CD14-positive monocyte (primary cell): ENCODE measurements around the gene PRMT2. TPM values are rescaled to one million over a fixed set of nuclear protein-coding genes. Genes with fewer than 3 reads are reported as not detected.
"Not testable (repeated sequence)": the region's sequence is repeated elsewhere in the genome, so short reads cannot be mapped to it uniquely, and the experiment has no call there.

ENCODE experiments used
- DNase-seq, 3 donors: peaks; one replicate each; pipeline ENCODE4 v3.0.0-alpha.2; 2011 to 2022
- H2AFZ ChIP-seq: 2 replicates; pipeline ENCODE4 v1.6.0; 2012; ENCODE audit warnings: mild to moderate bottlenecking, low read depth, low read length, inconsistent platforms; ENCODE audit not compliant: insufficient read depth, poor library complexity, severe bottlenecking
- H3K27ac ChIP-seq, 2 donors: 1 replicate in 1 of 2; 2 replicates in 1 of 2; pipeline ENCODE4 v1.5.1; 2012 to 2013; ENCODE audit warnings: low read length in 2 of 2, control low read depth in 1 of 2, inconsistent platforms in 1 of 2, low read depth in 1 of 2, mild to moderate bottlenecking in 1 of 2
- H3K27me3 ChIP-seq, 2 donors: one replicate each; pipeline versions ENCODE4 v1.6.0 to v1.6.1; 2011 to 2013; ENCODE audit warnings: low read length in 2 of 2; ENCODE audit not compliant: control insufficient read depth in 2 of 2, insufficient read depth in 2 of 2
- H3K36me3 ChIP-seq, 2 donors: replicated peaks in 1 of 2; 1 replicate in 1 of 2; 2 replicates in 1 of 2; pipeline versions ENCODE4 v1.5.1 to v1.6.1; 2012 to 2013; ENCODE audit warnings: low read length in 2 of 2, control low read depth in 1 of 2, inconsistent platforms in 1 of 2, mild to moderate bottlenecking in 1 of 2; ENCODE audit not compliant: insufficient read depth in 2 of 2, control insufficient read depth in 1 of 2
- H3K4me1 ChIP-seq, 2 donors: 1 replicate in 1 of 2; 2 replicates in 1 of 2; pipeline versions ENCODE4 v1.5.1 to v1.6.1; 2012 to 2013; ENCODE audit warnings: low read length in 2 of 2, control low read depth in 1 of 2, inconsistent platforms in 1 of 2, mild to moderate bottlenecking in 1 of 2, moderate library complexity in 1 of 2; ENCODE audit not compliant: insufficient read depth in 2 of 2, control insufficient read depth in 1 of 2
- H3K4me2 ChIP-seq: replicated peaks from 2 replicates; pipeline ENCODE3; 2012; ENCODE audit warnings: low read length, moderate library complexity, mild to moderate bottlenecking; ENCODE audit not compliant: poor library complexity, severe bottlenecking; ENCODE audit errors: extremely low read depth
- H3K4me3 ChIP-seq, 3 experiments: fragments of 200-600 bp in 1 of 3; sonication (generic) in 1 of 3; replicated peaks in 1 of 3; 1 replicate in 2 of 3; 2 replicates in 1 of 3; pipeline ENCODE4 v1.5.1; 2011 to 2013; ENCODE audit warnings: low read length in 3 of 3, mild to moderate bottlenecking in 3 of 3, control low read depth in 2 of 3, low read depth in 2 of 3, inconsistent platforms in 1 of 3, moderate library complexity in 1 of 3
- H3K79me2 ChIP-seq: 2 replicates; pipeline ENCODE4 v1.6.0; 2012; ENCODE audit warnings: mild to moderate bottlenecking, control low read depth, inconsistent platforms, low read length, moderate library complexity; ENCODE audit not compliant: insufficient read depth
- H3K9ac ChIP-seq: 2 replicates; pipeline ENCODE4 v1.6.0; 2017; ENCODE audit warnings: low read length, mild to moderate bottlenecking; ENCODE audit not compliant: insufficient read depth, poor library complexity, severe bottlenecking
- H3K9me3 ChIP-seq, 2 donors: replicated peaks in 1 of 2; 1 replicate in 1 of 2; 2 replicates in 1 of 2; pipeline versions ENCODE4 v1.5.1 to v1.6.1; 2012 to 2013; ENCODE audit warnings: low read length in 2 of 2, control low read depth in 1 of 2; ENCODE audit not compliant: control insufficient read depth in 1 of 2, insufficient read depth in 1 of 2
- H4K20me1 ChIP-seq: 2 replicates; pipeline ENCODE4 v1.6.0; 2012; ENCODE audit warnings: mild to moderate bottlenecking, low read length, control low read depth, moderate library complexity; ENCODE audit not compliant: insufficient read depth
- H3K27ac Mint-ChIP-seq, 7 donors: one replicate each; pipeline ENCODE4 v1.8.0; 2020; ENCODE audit warnings: mild to moderate bottlenecking in 7 of 7, mixed read lengths in 7 of 7, moderate library complexity in 6 of 7, inconsistent platforms in 2 of 7
- H3K27me3 Mint-ChIP-seq, 3 donors: one replicate each; pipeline ENCODE4 v1.8.0; 2021 to 2022; ENCODE audit warnings: low read depth in 3 of 3, mild to moderate bottlenecking in 3 of 3, mixed read lengths in 3 of 3, moderate library complexity in 3 of 3, inconsistent platforms in 1 of 3
- H3K36me3 Mint-ChIP-seq, 2 donors: one replicate each; pipeline ENCODE4 v1.8.0; 2020; ENCODE audit warnings: mixed read lengths in 2 of 2, inconsistent platforms in 1 of 2, mild to moderate bottlenecking in 1 of 2
- H3K4me1 Mint-ChIP-seq: one replicate; pipeline ENCODE4 v1.8.0; 2020; ENCODE audit warnings: mild to moderate bottlenecking, mixed read lengths
- H3K4me3 Mint-ChIP-seq, 2 donors: one replicate each; pipeline ENCODE4 v1.8.0; 2020; ENCODE audit warnings: mild to moderate bottlenecking in 2 of 2, mixed read lengths in 2 of 2, moderate library complexity in 1 of 2
- H3K9me3 Mint-ChIP-seq, 7 donors: one replicate each; pipeline ENCODE4 v1.8.0; 2020 to 2022; ENCODE audit warnings: mixed read lengths in 7 of 7, mild to moderate bottlenecking in 6 of 7, moderate library complexity in 6 of 7, inconsistent platforms in 2 of 7
- WGBS: methylation state at CpG from one replicate; pipeline ENCODE4 v1.1.5; 2013; ENCODE audit warnings: missing lambda C conversion rate; ENCODE audit not compliant: insufficient coverage; 5-methylcytosine and 5-hydroxymethylcytosine counted together
- intact Hi-C, 2 donors: fragments of 100-400 bp; cut with micrococcal nuclease; formaldehyde crosslinking; loops; one replicate each; pipeline versions ENCODE4 v1.15.0 to v1.15.1; 2023
- polyA plus RNA-seq, 3 donors: library from polyadenylated mRNA; depleted of rRNA in 1 of 3; unstranded in 2 of 3; stranded (reverse) in 1 of 3; fragments of 300-500 nt in 2 of 3; fragments of >200 nt in 1 of 3; fragmentation: Illumina TruSeq in 2 of 3; gene quantifications; 1 replicate in 2 of 3; 2 replicates in 1 of 3; pipeline ENCODE4 v1.2.3, GENCODE V29; 2012 to 2021

Gene PRMT2
- polyA plus RNA-seq, 3 donors: 71.5 to 106 (median 77.2) TPM

DNA sequence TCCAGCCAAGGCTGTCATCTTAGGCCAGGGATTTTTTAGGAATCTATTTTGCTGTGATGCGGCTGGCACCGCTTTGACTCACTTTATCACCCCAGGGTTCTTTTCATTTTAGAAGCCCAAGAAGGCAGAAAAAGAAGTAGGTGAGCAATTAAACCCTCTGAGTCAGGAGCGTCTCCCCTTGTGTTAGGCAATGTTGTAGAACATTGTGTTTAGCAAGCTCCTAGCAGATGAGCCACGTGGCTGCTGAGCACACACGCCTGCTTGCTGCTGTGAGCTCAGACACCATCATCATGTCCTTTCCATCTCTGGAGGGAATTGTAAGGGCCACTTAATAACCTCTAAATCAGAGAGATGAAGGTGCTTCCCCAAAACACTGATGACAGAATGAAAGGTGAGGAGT, 46.1 kb downstream of the PRMT2 start:
- H3K4me3 ChIP-seq, H3K27me3 ChIP-seq, H3K9me3 ChIP-seq, H3K79me2 ChIP-seq, H3K4me2 ChIP-seq, H3K27ac ChIP-seq, DNase-seq, H3K9ac ChIP-seq, H3K4me1 ChIP-seq, H3K4me1 Mint-ChIP-seq, H3K36me3 ChIP-seq, H3K4me3 Mint-ChIP-seq, H3K9me3 Mint-ChIP-seq, H3K36me3 Mint-ChIP-seq, H2AFZ ChIP-seq, H4K20me1 ChIP-seq, intact Hi-C loops: not testable (repeated sequence)
- no CpG with 5 or more reads among the region's 5 CpGs for WGBS
- Mint-ChIP-seq H3K27me3 (peaks cover 6 to 22% (median 6%) of the 10 kb centered on the region in 3 donors), H3K27ac (peak overlapping the region in 1 of 7 donors; percentile 6)

DNA sequence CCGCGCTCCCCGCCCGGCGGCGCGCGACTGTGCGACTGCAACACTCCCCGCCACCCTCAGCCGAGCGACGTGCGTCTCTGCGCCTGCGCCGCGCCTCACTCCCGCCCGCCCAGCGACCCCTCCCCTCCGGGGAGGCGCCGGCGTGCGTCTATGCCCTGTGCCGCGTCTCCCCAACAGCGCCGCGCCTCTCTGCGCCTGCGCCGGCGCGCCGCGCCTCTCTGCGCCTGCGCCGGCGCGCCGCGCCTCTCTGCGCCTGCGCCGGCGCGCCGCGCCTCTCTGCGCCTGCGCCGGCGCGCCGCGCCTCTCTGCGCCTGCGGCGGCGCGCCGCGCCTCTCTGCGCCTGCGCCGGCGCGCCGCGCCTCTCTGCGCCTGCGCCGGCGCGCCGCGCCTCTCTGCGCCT, 63.2 kb downstream of the PRMT2 start:
- H3K27ac ChIP-seq, H3K27me3 Mint-ChIP-seq, H3K9me3 ChIP-seq, DNase-seq, H3K36me3 Mint-ChIP-seq, H3K27me3 ChIP-seq, H3K4me1 Mint-ChIP-seq, intact Hi-C loops, H3K9ac ChIP-seq, H3K9me3 Mint-ChIP-seq, H3K79me2 ChIP-seq, H2AFZ ChIP-seq, H4K20me1 ChIP-seq, H3K4me3 ChIP-seq, H3K4me2 ChIP-seq, H3K4me3 Mint-ChIP-seq, H3K4me1 ChIP-seq, H3K27ac Mint-ChIP-seq, H3K36me3 ChIP-seq: not testable (repeated sequence)
- no CpG with 5 or more reads among the region's 81 CpGs for WGBS

- not testable (repeated sequence) for DNase-seq
Measured at GRCh38 chr21:46699104-46699503, 63.6 kb downstream of the PRMT2 start.

More at GRCh38 chr21:46699104-46699503, 63.6 kb downstream of the PRMT2 start:
- H3K36me3 ChIP-seq, H2AFZ ChIP-seq, H3K9ac ChIP-seq, H3K27me3 ChIP-seq, H3K79me2 ChIP-seq, H4K20me1 ChIP-seq, H3K36me3 Mint-ChIP-seq, H3K4me2 ChIP-seq, H3K4me1 ChIP-seq, H3K27ac ChIP-seq, H3K4me1 Mint-ChIP-seq, intact Hi-C loops, H3K27ac Mint-ChIP-seq, H3K9me3 ChIP-seq, H3K27me3 Mint-ChIP-seq, H3K9me3 Mint-ChIP-seq, H3K4me3 Mint-ChIP-seq, H3K4me3 ChIP-seq: not testable (repeated sequence)
- WGBS: no CpG with 5 or more reads among the region's 69 CpGs

Other genes with a start within 250 kb of the PRMT2 start
- gene DIP2A, start 176.8 kb upstream of the PRMT2 start, polyA plus RNA-seq: 10 to 100 TPM in 1 of 3 donors, 1 to 10 TPM in 2; 4.6 to 55.4 (median 6.1) TPM
- gene S100B, start 30.6 kb upstream of the PRMT2 start, polyA plus RNA-seq: 1 to 10 TPM in 1 of 3 donors, under 1 TPM in 2; 0.59 to 1.4 (median 0.67) TPM